ENCODE results near the gene RGCC. TPM values are rescaled to one million over a fixed set of nuclear protein-coding genes. Genes with fewer than 3 reads are reported as not detected.

The RGCC gene
- total RNA-seq, 1 donor from 2014 or later, result 9.7 TPM

DNA sequence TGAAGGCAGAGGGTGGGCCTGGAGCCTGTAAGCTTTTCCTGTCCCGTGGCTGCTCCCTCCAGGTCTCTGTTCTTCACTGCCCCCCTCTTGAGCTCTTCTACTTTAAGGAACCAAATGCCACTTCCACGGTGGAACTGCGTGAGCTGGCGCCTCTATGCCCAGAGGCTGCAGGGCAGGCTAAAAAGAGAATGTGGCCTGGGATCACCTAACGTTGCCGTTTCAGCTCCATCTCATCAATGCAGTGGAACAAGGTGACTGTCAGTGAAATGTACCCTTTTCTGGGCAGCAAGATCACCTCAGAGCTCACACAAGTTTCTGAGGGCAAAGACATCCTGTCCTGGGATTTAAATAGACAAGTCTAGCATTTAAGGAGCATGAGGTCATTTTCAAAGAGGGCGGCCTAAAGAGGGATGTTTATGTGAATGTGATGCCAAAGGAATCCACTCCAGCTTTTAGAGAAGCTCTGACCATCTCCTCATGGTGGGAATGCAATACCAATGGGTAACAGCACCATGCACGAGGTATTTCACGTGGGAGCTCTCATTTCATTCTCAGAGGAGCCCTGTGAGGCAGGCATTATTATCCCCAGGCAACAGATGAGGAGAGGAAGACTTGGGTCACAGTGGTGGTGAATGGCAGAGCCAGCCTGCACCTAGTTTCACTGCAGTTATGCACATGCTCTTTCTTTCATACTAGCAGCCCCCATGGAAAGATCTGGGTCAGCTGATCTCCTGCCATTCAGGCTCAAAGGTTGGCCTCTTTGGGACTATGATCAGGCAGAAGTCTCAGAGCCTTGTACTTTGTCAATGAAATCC lies 39.3 kb downstream of the RGCC start:
- TF ChIP-seq, protein P1, sequence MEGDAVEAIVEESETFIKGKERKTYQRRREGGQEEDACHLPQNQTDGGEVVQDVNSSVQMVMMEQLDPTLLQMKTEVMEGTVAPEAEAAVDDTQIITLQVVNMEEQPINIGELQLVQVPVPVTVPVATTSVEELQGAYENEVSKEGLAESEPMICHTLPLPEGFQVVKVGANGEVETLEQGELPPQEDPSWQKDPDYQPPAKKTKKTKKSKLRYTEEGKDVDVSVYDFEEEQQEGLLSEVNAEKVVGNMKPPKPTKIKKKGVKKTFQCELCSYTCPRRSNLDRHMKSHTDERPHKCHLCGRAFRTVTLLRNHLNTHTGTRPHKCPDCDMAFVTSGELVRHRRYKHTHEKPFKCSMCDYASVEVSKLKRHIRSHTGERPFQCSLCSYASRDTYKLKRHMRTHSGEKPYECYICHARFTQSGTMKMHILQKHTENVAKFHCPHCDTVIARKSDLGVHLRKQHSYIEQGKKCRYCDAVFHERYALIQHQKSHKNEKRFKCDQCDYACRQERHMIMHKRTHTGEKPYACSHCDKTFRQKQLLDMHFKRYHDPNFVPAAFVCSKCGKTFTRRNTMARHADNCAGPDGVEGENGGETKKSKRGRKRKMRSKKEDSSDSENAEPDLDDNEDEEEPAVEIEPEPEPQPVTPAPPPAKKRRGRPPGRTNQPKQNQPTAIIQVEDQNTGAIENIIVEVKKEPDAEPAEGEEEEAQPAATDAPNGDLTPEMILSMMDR (conservative IDR thresholded peaks at IDR 0.05; ENCODE audit: low read depth, low read length), result no peak
- DNase-seq (ENCODE audit: low read depth), result no peak
- H3K4me3 ChIP-seq (ENCODE audit: low read depth, low read length), result no peak overlapping the region

DNA sequence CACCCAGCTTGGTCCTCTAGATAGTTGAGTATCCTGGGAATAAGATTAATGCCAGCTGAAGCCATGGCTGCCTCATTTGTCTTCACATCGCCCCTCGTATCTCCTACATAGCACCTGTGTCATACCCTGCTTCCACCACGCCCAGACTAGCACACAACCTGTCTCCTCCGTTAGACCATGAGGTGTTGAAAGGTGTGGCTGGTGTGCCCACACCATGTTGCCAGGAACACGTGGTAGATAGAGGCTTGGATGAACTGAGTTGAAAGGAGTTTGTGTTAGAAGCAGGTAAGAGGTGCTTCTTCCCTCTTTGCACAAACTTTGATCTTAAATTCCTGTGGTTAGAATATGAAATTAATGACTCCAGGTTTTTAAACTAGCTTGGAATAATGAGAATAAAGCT lies 40.1 kb downstream of the RGCC start:
- DNase-seq (ENCODE audit: low read depth), result no peak
- no peak overlapping the region for H3K4me3 ChIP-seq (ENCODE audit: low read depth, low read length)
- TF ChIP-seq, protein P1 (conservative IDR thresholded peaks at IDR 0.05; ENCODE audit: low read depth, low read length), result no peak

DNA sequence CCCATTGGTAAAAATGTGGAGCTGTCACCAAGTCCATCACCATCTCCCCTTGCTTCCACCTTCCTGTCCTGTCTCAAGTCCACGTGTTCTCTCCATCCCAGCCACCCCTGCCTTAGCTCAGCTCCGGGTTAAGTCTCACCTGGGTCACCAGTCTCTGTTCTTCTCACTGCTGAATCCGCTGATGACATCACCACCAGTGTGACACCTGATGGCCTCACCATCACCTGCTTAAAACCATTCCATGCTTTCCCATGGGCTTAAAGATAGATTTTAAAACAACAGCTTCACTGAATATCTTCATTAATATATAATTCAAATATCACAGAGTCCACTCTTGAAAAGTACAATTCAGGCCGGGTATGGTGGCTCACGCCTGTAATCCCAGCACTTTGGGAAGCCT lies 42.1 kb downstream of the RGCC start:
- no peak for DNase-seq (ENCODE audit: low read depth)
- no peak overlapping the region for H3K4me3 ChIP-seq (ENCODE audit: low read depth, low read length)
- TF ChIP-seq, protein P1 (conservative IDR thresholded peaks at IDR 0.05; ENCODE audit: low read depth, low read length), result no peak

DNA sequence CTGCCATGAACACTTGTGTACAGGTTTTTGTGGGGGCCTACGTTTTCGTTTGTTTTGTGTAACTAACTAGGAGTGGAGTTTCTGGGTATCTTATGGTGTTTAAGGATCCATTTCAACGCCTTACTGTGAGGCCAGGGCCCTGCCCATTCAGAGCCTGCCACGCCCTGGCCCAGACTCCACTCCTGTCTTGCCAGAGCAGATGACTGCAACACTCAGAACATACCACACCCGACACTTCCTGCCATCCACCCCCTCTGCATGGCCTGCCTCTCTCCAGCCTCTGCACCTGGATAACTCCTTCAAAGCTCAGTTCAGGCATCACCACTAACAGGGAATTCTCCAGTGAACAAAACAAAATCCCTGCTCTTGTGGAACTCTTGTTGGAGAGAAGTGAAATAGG lies 43.2 kb downstream of the RGCC start:
- DNase-seq (ENCODE audit: low read depth), result no peak
- TF ChIP-seq, protein P1 (conservative IDR thresholded peaks at IDR 0.05; ENCODE audit: low read depth, low read length), result no peak
- no peak overlapping the region for H3K4me3 ChIP-seq (ENCODE audit: low read depth, low read length)

DNA sequence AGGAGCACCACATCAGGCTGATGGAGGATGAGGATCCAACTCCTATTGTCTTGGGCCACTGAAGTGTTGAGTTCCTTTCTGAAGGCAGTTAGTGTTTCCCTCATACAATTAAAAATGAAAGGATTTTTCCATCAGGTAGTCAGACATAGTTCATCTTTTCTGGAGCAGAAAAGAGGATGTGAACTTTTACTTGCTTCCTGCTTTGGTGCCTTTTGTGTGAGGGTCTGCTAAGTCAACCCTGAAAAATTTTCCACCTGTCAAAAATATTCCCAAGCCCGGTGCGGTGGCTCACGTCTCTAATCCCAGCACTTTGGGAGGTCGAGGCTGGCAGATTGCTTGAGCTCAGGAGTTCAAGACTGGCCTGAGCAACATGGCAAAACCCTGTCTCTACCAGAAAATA lies 43.9 kb downstream of the RGCC start:
- TF ChIP-seq, protein P1 (conservative IDR thresholded peaks at IDR 0.05; ENCODE audit: low read depth, low read length), result no peak
- peak; percentile 12 for DNase-seq (ENCODE audit: low read depth)
- no peak overlapping the region for H3K4me3 ChIP-seq (ENCODE audit: low read depth, low read length)

DNA sequence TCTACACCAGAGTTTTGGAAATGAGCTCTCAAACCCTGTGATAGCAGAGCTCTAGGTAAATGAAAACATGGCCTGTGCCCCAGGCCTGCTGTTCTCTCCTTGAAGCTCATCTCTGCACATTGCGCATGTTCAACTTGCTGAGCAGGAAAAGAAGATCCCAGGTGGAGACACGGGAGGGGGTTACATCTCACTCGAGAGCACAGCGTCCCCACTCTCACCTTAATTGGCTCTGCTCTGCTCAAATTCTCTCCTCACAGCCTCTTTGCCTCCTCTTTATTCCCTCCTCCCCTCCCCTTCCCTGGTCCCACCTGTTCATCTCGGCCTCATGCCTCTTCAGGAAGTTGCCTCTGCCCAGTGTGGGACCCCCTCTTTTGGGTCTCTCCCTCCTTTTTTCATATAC lies 44.7 kb downstream of the RGCC start:
- DNase-seq (ENCODE audit: low read depth), result no peak
- TF ChIP-seq, protein P1 (conservative IDR thresholded peaks at IDR 0.05; ENCODE audit: low read depth, low read length), result no peak
- H3K4me3 ChIP-seq (ENCODE audit: low read depth, low read length), result no peak overlapping the region

DNA sequence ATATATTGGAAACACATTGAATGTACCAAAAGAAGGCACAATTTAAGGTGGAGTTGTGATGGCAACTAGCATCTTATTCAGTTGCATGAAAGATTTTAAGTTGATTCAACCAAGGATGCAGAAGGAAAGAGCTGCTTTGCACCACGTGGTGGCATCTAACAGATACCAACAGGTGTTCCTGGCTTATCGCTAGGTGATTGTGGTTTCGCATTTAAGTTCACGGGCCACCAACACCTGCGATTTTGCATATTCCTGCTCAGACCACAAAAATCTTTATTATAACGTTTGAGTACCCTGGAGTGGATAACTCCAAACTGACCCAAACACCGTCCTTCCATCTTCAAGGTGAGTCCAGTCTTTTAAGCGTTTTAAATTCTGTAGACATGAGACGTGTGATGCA lies 45.3 kb downstream of the RGCC start:
- TF ChIP-seq, protein P1 (conservative IDR thresholded peaks at IDR 0.05; ENCODE audit: low read depth, low read length), result no peak

More for the DNA sequence above, 45.3 kb downstream of the RGCC start:
- no peak for DNase-seq (ENCODE audit: low read depth)
- H3K4me3 ChIP-seq (ENCODE audit: low read depth, low read length), result no peak overlapping the region
